HepG2 (cell line): ENCODE data around the gene PSKH1. TPM values are rescaled to one million over a fixed set of nuclear protein-coding genes. Genes with fewer than 3 reads are reported as not detected.

Source experiments
- CAMTA2 ChIP-seq: sonication (generic); formaldehyde crosslinking; IDR thresholded peaks from 2 replicates; pipeline ENCODE4 v1.4.0; 2020; ENCODE audit warnings: mild to moderate bottlenecking, missing genetic modification reagents, borderline replicate concordance
- E2F1 ChIP-seq: sonication (generic); formaldehyde crosslinking; IDR thresholded peaks from 2 replicates; pipeline ENCODE4 v1.5.0; 2020; ENCODE audit warnings: missing genetic modification reagents
- EEA1 ChIP-seq: sonication (generic); formaldehyde crosslinking; IDR thresholded peaks from 2 replicates; pipeline ENCODE4 v1.5.1; 2020; ENCODE audit warnings: mild to moderate bottlenecking, missing genetic modification reagents, borderline replicate concordance
- FOXC1 ChIP-seq: sonication (generic); formaldehyde crosslinking; IDR thresholded peaks from 2 replicates; pipeline ENCODE4 v1.8.0; 2022; ENCODE audit warnings: mild to moderate bottlenecking, missing genetic modification reagents, borderline replicate concordance
- FOXM1 ChIP-seq: sonication (generic); formaldehyde crosslinking; IDR thresholded peaks from 2 replicates; pipeline ENCODE4 v1.5.0; 2020; ENCODE audit warnings: missing genetic modification reagents
- KLF6 ChIP-seq: IDR thresholded peaks from 2 replicates; pipeline ENCODE4 v1.8.0; 2016; ENCODE audit warnings: missing biosample characterization, missing genetic modification reagents
- KMT2B ChIP-seq: IDR thresholded peaks from 2 replicates; pipeline ENCODE4 v1.6.1; 2016; ENCODE audit warnings: missing genetic modification reagents, missing compliant biosample characterization
- MAFG ChIP-seq: sonication (generic); formaldehyde crosslinking; IDR thresholded peaks from 2 replicates; pipeline ENCODE4 v1.5.1; 2020; ENCODE audit warnings: mild to moderate bottlenecking, missing genetic modification reagents
- MLLT10 ChIP-seq: sonication (generic); formaldehyde crosslinking; IDR thresholded peaks from 2 replicates; pipeline ENCODE4 v1.4.0; 2020; ENCODE audit warnings: missing genetic modification reagents
- MTA1 ChIP-seq: sonication (generic); formaldehyde crosslinking; IDR thresholded peaks from 2 replicates; pipeline ENCODE4 v1.4.0; 2020; ENCODE audit warnings: missing genetic modification reagents, mild to moderate bottlenecking, borderline replicate concordance
- NFIC ChIP-seq: IDR thresholded peaks from 2 replicates; pipeline ENCODE4 v1.6.1; 2012; ENCODE audit warnings: mild to moderate bottlenecking, low read length, inconsistent platforms
- NRL ChIP-seq: sonication (generic); formaldehyde crosslinking; IDR thresholded peaks from 2 replicates; pipeline ENCODE4 v1.5.0; 2020; ENCODE audit warnings: missing genetic modification reagents, mild to moderate bottlenecking, moderate library complexity, borderline replicate concordance
- RAD51 ChIP-seq: fragments of 450-650 bp; IDR thresholded peaks from 2 replicates; pipeline ENCODE4 v1.6.1; 2016; ENCODE audit warnings: borderline replicate concordance
- RARA ChIP-seq: IDR thresholded peaks from 2 replicates; pipeline ENCODE4 v1.6.1; 2016; ENCODE audit warnings: missing genetic modification reagents, missing compliant biosample characterization
- SIX4 ChIP-seq: sonication (generic); formaldehyde crosslinking; IDR thresholded peaks from 2 replicates; pipeline ENCODE4 v1.4.0; 2020; ENCODE audit warnings: missing genetic modification reagents
- SNAPC5 ChIP-seq: sonication (generic); formaldehyde crosslinking; IDR thresholded peaks from 2 replicates; pipeline ENCODE4 v1.8.1; 2023; ENCODE audit warnings: mild to moderate bottlenecking, missing genetic modification reagents, borderline replicate concordance
- SOX5 ChIP-seq: IDR thresholded peaks from 2 replicates; pipeline ENCODE4 v1.6.1; 2016; ENCODE audit warnings: borderline replicate concordance
- SRSF9 ChIP-seq: fragments of 200-400 bp; formaldehyde crosslinking; IDR thresholded peaks from 2 replicates; pipeline ENCODE4 v1.6.1; 2018; ENCODE audit warnings: borderline replicate concordance, mild to moderate bottlenecking, low read depth, low read length; ENCODE audit not compliant: insufficient read depth, poor library complexity, severe bottlenecking
- TAF1 ChIP-seq: sonication (generic); formaldehyde crosslinking; IDR thresholded peaks from 2 replicates; pipeline ENCODE4 v1.4.0; 2020; ENCODE audit warnings: missing genetic modification reagents
- ZBTB26 ChIP-seq: IDR thresholded peaks from 2 replicates; pipeline ENCODE4 v1.6.1; 2016; ENCODE audit warnings: missing compliant biosample characterization, missing genetic modification reagents, borderline replicate concordance
- ZFP91 ChIP-seq: sonication (generic); formaldehyde crosslinking; IDR thresholded peaks from 2 replicates; pipeline ENCODE4 v1.9.0; 2022; ENCODE audit warnings: missing genetic modification reagents, mild to moderate bottlenecking, borderline replicate concordance
- ZNF101 ChIP-seq: sonication (generic); formaldehyde crosslinking; IDR thresholded peaks from 2 replicates; pipeline ENCODE4 v1.4.0; 2020; ENCODE audit warnings: mild to moderate bottlenecking, low read depth, missing genetic modification reagents, borderline replicate concordance
- ZNF230 ChIP-seq: sonication (generic); formaldehyde crosslinking; IDR thresholded peaks from 2 replicates; pipeline ENCODE4 v1.4.0; 2020; ENCODE audit warnings: mild to moderate bottlenecking, missing genetic modification reagents
- ZNF256 ChIP-seq: sonication (generic); formaldehyde crosslinking; conservative IDR thresholded peaks from 2 replicates; pipeline ENCODE4 v1.4.0; 2020; ENCODE audit warnings: missing genetic modification reagents
- ZNF264 ChIP-seq: sonication (generic); formaldehyde crosslinking; IDR thresholded peaks from 2 replicates; pipeline ENCODE4 v1.4.0; 2020; ENCODE audit warnings: missing genetic modification reagents
- ZNF326 ChIP-seq: sonication (generic); formaldehyde crosslinking; IDR thresholded peaks from 2 replicates; pipeline ENCODE4 v1.4.0; 2020; ENCODE audit warnings: missing genetic modification reagents, borderline replicate concordance
- ZNF510 ChIP-seq: sonication (generic); formaldehyde crosslinking; IDR thresholded peaks from 2 replicates; pipeline ENCODE4 v1.4.0; 2020; ENCODE audit warnings: low read depth, mild to moderate bottlenecking, missing genetic modification reagents
- ZNF530 ChIP-seq: sonication (generic); formaldehyde crosslinking; IDR thresholded peaks from 2 replicates; pipeline ENCODE4 v1.5.0; 2020; ENCODE audit warnings: low read depth, mild to moderate bottlenecking, missing genetic modification reagents
- ZNF652 ChIP-seq: IDR thresholded peaks from 2 replicates; pipeline ENCODE4 v1.6.1; 2016; ENCODE audit warnings: low read depth, borderline replicate concordance
- ZNF737 ChIP-seq: sonication (generic); formaldehyde crosslinking; IDR thresholded peaks from 2 replicates; pipeline ENCODE4 v1.5.0; 2020; ENCODE audit warnings: missing genetic modification reagents, mild to moderate bottlenecking, borderline replicate concordance
- ZNF777 ChIP-seq: sonication (generic); formaldehyde crosslinking; IDR thresholded peaks from 2 replicates; pipeline ENCODE4 v1.4.0; 2020; ENCODE audit warnings: missing genetic modification reagents
- polyA plus RNA-seq, 8 experiments: library from polyadenylated mRNA; depleted of rRNA in 3 of 8; stranded (reverse) in 7 of 8; unstranded in 1 of 8; fragments of >200 nt; fragmentation: Illumina TruSeq in 4 of 8; extraction: Trizol in 4 of 8; gene quantifications; 2 replicates each; pipeline versions ENCODE4 v1.2.1 to v1.2.3, GENCODE V29; 2011 to 2016; ENCODE audit warnings: low read depth in 4 of 8, missing spikeins in 1 of 8, mixed read lengths in 1 of 8; ENCODE audit not compliant: insufficient read depth in 1 of 8
- total RNA-seq, 5 experiments: library from RNA; depleted of rRNA; stranded (reverse); fragments of >200 nt; fragmentation: Illumina TruSeq; extraction: Trizol; gene quantifications; 2 replicates each; pipeline ENCODE4 v1.2.3, GENCODE V29; 2016; ENCODE audit warnings: low read depth in 1 of 5

PSKH1 gene
- total and polyA plus RNA-seq, 2 of the 13 experiments (the other 11 are each of a cell fraction or from before 2014, with no cell fraction given) = 8.4 to 19.1 TPM

- TF ChIP-seq ZNF101 (CRISPR knock-in tag) (no peak), RAD51 (no peak), ZNF530 (CRISPR knock-in tag) (no peak), SNAPC5 (CRISPR knock-in tag) (no peak), ZNF256 (no peak), NFIC (no peak), CAMTA2 (CRISPR knock-in tag) (no peak), MTA1 (CRISPR knock-in tag) (no peak), ZNF264 (CRISPR knock-in tag) (no peak), KLF6 (CRISPR knock-in tag) (no peak), EEA1 (CRISPR knock-in tag) (no peak), SRSF9 (no peak), ZNF777 (CRISPR knock-in tag) (0 out of 2 replicates have a peak, but pooled peaks have one; percentile 15), TAF1 (CRISPR knock-in tag) (no peak), ZNF737 (CRISPR knock-in tag) (no peak), ZNF326 (CRISPR knock-in tag) (no peak), SOX5 (CRISPR knock-in tag) (no peak), ZFP91 (no peak; the same call in 1 of the 2 replicates), MAFG (no peak), SIX4 (CRISPR knock-in tag) (no peak), ZBTB26 (CRISPR knock-in tag) (no peak; the same call in 1 of the 2 replicates), ZNF652 (CRISPR knock-in tag) (no peak), ZNF230 (CRISPR knock-in tag) (no peak), RARA (CRISPR knock-in tag) (no peak), NRL (no peak), FOXM1 (CRISPR knock-in tag) (no peak), E2F1 (CRISPR knock-in tag) (no peak), ZNF510 (CRISPR knock-in tag) (no peak), FOXC1 (CRISPR knock-in tag) (no peak), MLLT10 (CRISPR knock-in tag) (no peak), KMT2B (CRISPR knock-in tag) (no peak)
Observed at GRCh38 chr16:67942200-67942509, 49.1 kb downstream of the PSKH1 start (continued).
